Glutamatergic neuron (in vitro differentiated cells): ENCODE data around the gene UCK1. TPM values are rescaled to one million over a fixed set of nuclear protein-coding genes. Genes with fewer than 3 reads are reported as not detected.
"Not testable (repeated sequence)": the region's sequence is repeated elsewhere in the genome, so short reads cannot be mapped to it uniquely, and the experiment has no call there.

Experiments
- DNase-seq: peaks from one replicate; pipeline ENCODE4 v3.0.0; 2022
- H3K27ac Mint-ChIP-seq: one replicate; pipeline ENCODE4 v1.8.0; 2020; ENCODE audit warnings: mild to moderate bottlenecking, mixed read lengths, inconsistent platforms; ENCODE audit not compliant: unreplicated experiment
- H3K27me3 Mint-ChIP-seq: one replicate; pipeline ENCODE4 v1.8.0; 2020; ENCODE audit warnings: mild to moderate bottlenecking, moderate library complexity, mixed read lengths, inconsistent platforms; ENCODE audit not compliant: unreplicated experiment
- H3K36me3 Mint-ChIP-seq: one replicate; pipeline ENCODE4 v1.8.0; 2020; ENCODE audit warnings: mild to moderate bottlenecking, mixed read lengths, inconsistent platforms; ENCODE audit not compliant: unreplicated experiment
- H3K4me1 Mint-ChIP-seq: one replicate; pipeline ENCODE4 v1.8.0; 2020; ENCODE audit warnings: mild to moderate bottlenecking, low read depth, mixed read lengths, inconsistent platforms; ENCODE audit not compliant: unreplicated experiment
- H3K4me3 Mint-ChIP-seq: one replicate; pipeline ENCODE4 v1.8.0; 2020; ENCODE audit warnings: mild to moderate bottlenecking, mixed read lengths, inconsistent platforms; ENCODE audit not compliant: unreplicated experiment
- H3K9me3 Mint-ChIP-seq: one replicate; pipeline ENCODE4 v1.8.0; 2020; ENCODE audit warnings: mild to moderate bottlenecking, moderate library complexity, mixed read lengths, inconsistent platforms; ENCODE audit not compliant: unreplicated experiment
- CTCF ChIP-seq: fragments of 200-600 bp; sonication (generic); IDR thresholded peaks from one replicate; pipeline ENCODE4 v1.5.0; 2021; ENCODE audit not compliant: partially characterized antibody, unreplicated experiment
- total RNA-seq: library from RNA; stranded (reverse); fragmentation: NEBNext Ultra II Directional; extraction: Animal tissue kit (Norgen Biotek cat#: 25700); gene quantifications from one replicate; pipeline ENCODE4 v1.2.1, GENCODE V29; 2021; ENCODE audit not compliant: unreplicated experiment

Gene UCK1
- total RNA-seq, 1 donor from 2014 or later: 24.8 TPM

DNA sequence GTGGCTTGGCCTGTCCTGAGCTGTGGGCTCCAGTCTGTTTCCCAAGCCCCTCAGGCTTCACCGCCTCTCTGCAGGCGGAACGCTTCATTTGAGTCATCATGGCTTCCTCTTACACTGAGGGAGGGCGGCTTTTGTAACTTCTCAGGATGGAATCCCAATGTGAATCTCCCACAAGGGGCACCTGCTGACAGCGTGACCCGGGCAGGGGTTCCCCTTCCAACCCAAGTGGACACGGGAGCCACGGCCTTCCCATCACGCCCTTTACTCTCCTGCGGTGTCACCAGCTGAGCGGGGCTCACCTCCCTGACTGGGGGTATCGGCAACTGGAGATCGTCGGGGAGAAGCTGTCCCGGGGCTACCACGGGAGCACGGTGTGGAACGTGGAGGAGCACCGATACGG is 12.5 kb downstream of the UCK1 start:
- no peak overlapping the region for H3K4me3 Mint-ChIP-seq
- H3K27ac Mint-ChIP-seq: no peak overlapping the region
- no peaks in the 10 kb centered on the region for H3K36me3 Mint-ChIP-seq
- H3K4me1 Mint-ChIP-seq: no peaks in the 10 kb centered on the region
- no peak for TF ChIP-seq CTCF
- H3K9me3 Mint-ChIP-seq: peaks cover 2% of the 10 kb centered on the region
- no peak for DNase-seq
- peaks cover 3% of the 10 kb centered on the region for H3K27me3 Mint-ChIP-seq

DNA sequence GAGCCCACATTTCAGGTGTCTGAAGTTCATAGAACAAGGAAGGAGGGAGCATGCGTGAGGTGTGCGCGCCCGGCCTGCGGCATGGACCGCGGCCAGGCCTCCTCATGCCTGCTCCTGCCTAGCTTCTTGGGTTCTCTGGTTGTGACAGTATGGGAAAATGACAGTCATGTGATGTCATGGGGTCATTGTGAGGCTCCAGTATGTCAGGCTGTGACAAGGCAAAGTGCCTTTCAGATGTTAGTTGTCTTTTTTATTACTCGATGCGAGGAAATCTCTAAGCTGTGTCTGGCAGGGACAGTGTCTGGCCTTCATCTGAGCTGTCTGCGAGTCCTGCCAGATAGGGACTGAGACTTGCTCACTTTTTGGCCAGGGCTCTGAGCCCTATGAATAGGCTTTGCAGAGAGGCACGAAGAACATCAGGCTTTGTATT is 13.3 kb downstream of the UCK1 start:
- Mint-ChIP-seq H3K27me3 (peaks cover 3% of the 10 kb centered on the region), H3K27ac (no peak overlapping the region), H3K9me3 (peaks cover 2% of the 10 kb centered on the region), H3K4me3 (no peak overlapping the region), H3K36me3 (no peaks in the 10 kb centered on the region), H3K4me1 (no peaks in the 10 kb centered on the region)
- no peak for TF ChIP-seq CTCF
- DNase-seq: no peak

DNA sequence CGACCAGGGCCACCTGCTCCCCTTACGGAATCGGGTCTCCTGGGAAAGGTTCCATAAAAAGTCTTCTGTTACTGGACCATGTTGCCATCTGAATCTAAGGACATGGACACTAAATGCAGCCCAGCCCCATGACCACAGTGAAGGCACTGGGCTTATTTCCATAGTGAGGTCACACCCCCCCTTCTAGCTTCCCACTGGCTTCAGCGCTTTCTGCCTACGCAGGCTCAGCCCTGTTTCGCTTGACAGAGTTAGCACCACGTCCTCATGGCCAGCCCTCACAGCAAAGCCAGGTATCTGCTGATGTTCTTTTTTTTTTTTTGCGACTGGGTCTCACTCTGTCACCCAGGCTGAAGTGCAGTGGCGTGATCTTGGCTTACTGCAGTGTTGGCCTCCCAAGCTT is 14.1 kb downstream of the UCK1 start:
- Mint-ChIP-seq H3K27ac (no peak overlapping the region), H3K4me1 (no peaks in the 10 kb centered on the region), H3K27me3 (peaks cover 3% of the 10 kb centered on the region), H3K36me3 (no peaks in the 10 kb centered on the region), H3K4me3 (no peak overlapping the region), H3K9me3 (peaks cover 2% of the 10 kb centered on the region)
- DNase-seq: no peak
- no peak for TF ChIP-seq CTCF

DNA sequence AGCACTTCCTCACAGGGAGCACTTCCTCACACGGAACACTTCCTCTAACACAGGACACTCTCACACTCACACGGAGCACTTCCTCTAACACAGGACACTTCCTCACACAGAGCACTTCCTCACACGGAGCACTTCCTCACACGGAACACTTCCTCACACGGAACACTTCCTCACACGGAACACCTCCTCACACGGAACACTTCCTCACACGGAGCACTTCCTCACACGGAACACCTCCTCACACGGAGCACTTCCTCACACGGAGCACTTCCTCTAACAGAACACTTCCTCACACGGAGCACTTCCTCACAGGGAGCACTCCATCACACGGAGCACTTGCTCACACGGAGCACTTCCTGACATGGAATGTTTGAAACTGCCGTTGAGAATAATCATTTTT is 15.0 kb downstream of the UCK1 start:
- no peak for TF ChIP-seq CTCF
- no peak for DNase-seq
- peaks cover 3% of the 10 kb centered on the region for H3K27me3 Mint-ChIP-seq
- no peak overlapping the region for H3K27ac Mint-ChIP-seq
- no peak overlapping the region for H3K4me3 Mint-ChIP-seq
- peaks cover 1% of the 10 kb centered on the region for H3K9me3 Mint-ChIP-seq
- no peaks in the 10 kb centered on the region for H3K36me3 Mint-ChIP-seq
- no peaks in the 10 kb centered on the region for H3K4me1 Mint-ChIP-seq

DNA sequence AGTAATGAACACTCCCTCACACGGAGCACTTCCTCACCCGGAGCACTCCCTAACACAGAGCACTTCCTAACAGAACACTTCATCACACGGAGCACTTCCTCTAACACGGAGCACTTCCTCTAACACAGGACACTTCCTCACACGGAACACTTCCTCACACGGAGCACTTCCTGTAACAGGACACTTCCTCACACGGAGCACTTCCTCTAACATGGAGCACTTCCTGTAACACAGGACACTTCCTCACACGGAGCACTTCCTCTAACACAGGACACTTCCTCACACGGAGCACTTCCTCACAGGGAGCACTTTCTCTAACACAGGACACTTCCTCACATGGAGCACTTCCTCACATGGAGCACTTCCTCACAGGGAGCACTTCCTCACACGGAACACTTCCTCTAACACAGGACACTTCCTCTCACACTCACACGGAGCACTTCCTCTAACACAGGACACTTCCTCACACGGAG is 15.5 kb downstream of the UCK1 start:
- not testable (repeated sequence) for H3K27me3 Mint-ChIP-seq, DNase-seq, H3K9me3 Mint-ChIP-seq, H3K4me3 Mint-ChIP-seq, H3K36me3 Mint-ChIP-seq, H3K4me1 Mint-ChIP-seq, H3K27ac Mint-ChIP-seq

- no peak overlapping the region for H3K27ac Mint-ChIP-seq
- no peak for DNase-seq
- H3K9me3 Mint-ChIP-seq: peaks cover 5% of the 10 kb centered on the region
- no peaks in the 10 kb centered on the region for H3K4me1 Mint-ChIP-seq
- TF ChIP-seq CTCF: no peak
- no peak overlapping the region for H3K4me3 Mint-ChIP-seq
- no peaks in the 10 kb centered on the region for H3K36me3 Mint-ChIP-seq
- peaks cover 3% of the 10 kb centered on the region for H3K27me3 Mint-ChIP-seq
Measured at GRCh38 chr9:131513177-131513576, 17.9 kb downstream of the UCK1 start.
